Stimulated activated memory B cell treated with anti-CD40 and anti-IgM and Interleukin-4, amounts not matched to agents 10 μg/mL and 1 μg/mL and 100 μg/mL, for 72 hours (primary cell): Measurements from ENCODE around the gene HSPG2.

Experiments used
- ATAC-seq: fragments of 150-1000 bp; cut with Tn5 transposase; 2 replicates; pipeline ENCODE4 v1.10.0; 2021
- H3K27ac Mint-ChIP-seq: one replicate; pipeline ENCODE4 v1.8.0; 2022; ENCODE audit warnings: mild to moderate bottlenecking, mixed read lengths
- H3K27me3 Mint-ChIP-seq: one replicate; pipeline ENCODE4 v1.8.0; 2022; ENCODE audit warnings: mixed read lengths
- H3K36me3 Mint-ChIP-seq: one replicate; pipeline ENCODE4 v1.8.0; 2022; ENCODE audit warnings: mixed read lengths
- H3K4me1 Mint-ChIP-seq: one replicate; pipeline ENCODE4 v1.8.0; 2022; ENCODE audit warnings: mixed read lengths
- H3K4me3 Mint-ChIP-seq: one replicate; pipeline ENCODE4 v1.8.0; 2022; ENCODE audit warnings: mild to moderate bottlenecking, moderate library complexity, mixed read lengths
- H3K9me3 Mint-ChIP-seq: one replicate; pipeline ENCODE4 v1.8.0; 2022; ENCODE audit warnings: mixed read lengths

Gene HSPG2

GRCh38 chr1:21852282-21853130, 84.6 kb downstream of the HSPG2 start:
- H3K4me3 Mint-ChIP-seq = peak overlapping the region; percentile 58

GRCh38 chr1:21851430-21852250, 85.5 kb downstream of the HSPG2 start:
- Mint-ChIP-seq H3K27me3 (no peaks in the 10 kb centered on the region), H3K9me3 (no peaks in the 10 kb centered on the region), H3K27ac (peak overlapping the region; percentile 72), H3K4me3 (peak overlapping the region; percentile 58), H3K36me3 (no peaks in the 10 kb centered on the region), H3K4me1 (peaks cover 7% of the 10 kb centered on the region)
- ATAC-seq = peak; percentile 2

More at GRCh38 chr1:21852282-21853130, 84.6 kb downstream of the HSPG2 start:
- Mint-ChIP-seq H3K36me3 (no peaks in the 10 kb centered on the region), H3K27me3 (no peaks in the 10 kb centered on the region), H3K27ac (peak overlapping the region; percentile 76), H3K9me3 (no peaks in the 10 kb centered on the region), H3K4me1 (peaks cover 9% of the 10 kb centered on the region)
- peak; percentile 91 for ATAC-seq

DNA sequence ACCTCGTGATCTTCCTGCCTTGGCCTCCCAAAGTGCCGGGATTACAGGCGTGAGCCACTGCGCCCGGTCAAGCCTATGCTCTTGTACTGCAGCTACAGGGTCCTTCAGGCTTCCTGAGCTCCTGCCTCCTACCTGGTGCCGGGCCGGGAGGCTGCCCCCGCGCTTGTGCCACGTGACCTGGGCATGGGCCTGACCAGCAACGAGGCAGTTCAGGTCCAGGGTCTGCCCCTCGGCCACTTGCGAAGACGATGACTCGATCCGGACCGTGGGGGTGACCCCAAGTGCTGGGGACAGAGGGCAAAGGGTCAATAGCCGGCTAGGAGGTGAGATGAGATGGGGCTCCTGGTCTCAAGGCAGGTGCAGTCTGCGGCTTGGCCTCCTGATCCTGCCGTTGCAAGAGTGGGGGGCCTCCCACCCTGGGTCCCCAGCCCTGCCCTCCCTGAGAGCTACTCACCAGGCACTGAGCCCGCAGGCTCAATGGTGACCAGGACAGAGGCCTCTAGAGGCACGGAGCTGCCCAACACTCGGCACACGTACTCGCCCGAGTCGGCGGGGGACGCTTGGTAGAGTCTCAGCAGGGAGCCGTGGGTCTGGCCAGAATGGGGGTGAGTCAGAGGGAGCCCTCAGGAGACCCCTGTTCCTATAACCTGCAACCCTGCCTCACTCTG, 87.1 kb downstream of the HSPG2 start:
- no peak for ATAC-seq
- no peak overlapping the region for H3K27ac Mint-ChIP-seq
- no peaks in the 10 kb centered on the region for H3K36me3 Mint-ChIP-seq
- no peaks in the 10 kb centered on the region for H3K9me3 Mint-ChIP-seq
- no peak overlapping the region for H3K4me3 Mint-ChIP-seq
- peaks cover 7% of the 10 kb centered on the region for H3K4me1 Mint-ChIP-seq
- no peaks in the 10 kb centered on the region for H3K27me3 Mint-ChIP-seq

GRCh38 chr1:21848524-21849174, 88.5 kb downstream of the HSPG2 start:
- H3K4me1 Mint-ChIP-seq = peaks cover 7% of the 10 kb centered on the region
- no peak overlapping the region for H3K27ac Mint-ChIP-seq
- H3K4me3 Mint-ChIP-seq = no peak overlapping the region
- no peak for ATAC-seq
- H3K27me3 Mint-ChIP-seq = no peaks in the 10 kb centered on the region
- H3K9me3 Mint-ChIP-seq = no peaks in the 10 kb centered on the region
- no peaks in the 10 kb centered on the region for H3K36me3 Mint-ChIP-seq

- Mint-ChIP-seq H3K4me1 (peaks cover 7% of the 10 kb centered on the region), H3K36me3 (peaks cover 7% of the 10 kb centered on the region), H3K27me3 (no peaks in the 10 kb centered on the region), H3K4me3 (no peak overlapping the region), H3K9me3 (no peaks in the 10 kb centered on the region), H3K27ac (no peak overlapping the region)
- no peak for ATAC-seq
Observed at GRCh38 chr1:21847223-21848205, 89.6 kb downstream of the HSPG2 start.

DNA sequence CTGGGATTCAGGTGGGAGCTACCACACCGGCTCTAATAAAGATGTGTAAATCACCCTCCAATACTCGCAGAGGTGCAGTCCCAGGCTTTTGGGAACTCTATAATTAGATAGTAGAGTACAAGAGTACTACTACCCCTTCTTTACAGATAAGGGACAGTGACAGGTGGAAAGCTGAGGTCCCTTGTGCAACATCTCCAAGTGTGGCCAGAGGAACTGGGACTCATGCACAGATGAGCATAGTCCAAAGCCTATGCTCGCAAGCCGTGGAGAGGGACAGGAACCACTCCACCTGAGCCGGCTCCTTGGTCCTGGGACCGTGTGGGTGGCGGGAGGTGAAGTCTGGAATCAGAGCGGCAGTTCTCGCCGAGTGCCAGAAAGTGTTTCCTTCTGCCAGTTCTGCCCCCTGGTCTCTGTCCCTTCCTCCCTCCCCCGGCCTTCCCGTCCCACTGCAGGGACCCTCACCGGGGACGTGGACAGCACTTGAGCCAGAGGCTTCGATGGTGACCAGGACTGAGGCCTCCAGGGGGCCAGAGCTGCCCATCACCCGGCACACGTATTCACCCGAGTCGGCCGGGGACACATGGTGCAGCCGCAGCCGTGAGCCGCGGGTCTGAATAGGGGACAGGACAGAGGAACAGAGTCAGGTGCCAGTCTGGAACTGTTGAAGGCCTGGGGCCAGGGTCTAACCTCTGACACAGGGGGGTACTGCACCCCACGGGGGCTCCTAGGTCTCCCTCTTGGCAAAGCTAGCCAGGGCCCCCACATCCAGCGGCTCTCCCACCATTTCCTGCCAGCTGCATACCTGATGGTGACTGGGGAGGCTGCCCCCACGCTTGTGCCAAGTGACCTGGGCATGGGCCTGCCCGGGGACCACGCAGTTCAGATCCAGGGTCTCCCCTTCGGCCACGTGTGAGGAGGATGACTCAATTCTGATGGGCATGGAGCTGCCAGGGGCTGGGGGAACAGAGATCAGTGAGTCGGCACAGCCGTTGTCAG, 91.2 kb downstream of the HSPG2 start:
- Mint-ChIP-seq H3K4me3 (no peak overlapping the region), H3K27me3 (no peaks in the 10 kb centered on the region), H3K36me3 (peaks cover 8% of the 10 kb centered on the region), H3K4me1 (no peaks in the 10 kb centered on the region), H3K27ac (no peak overlapping the region), H3K9me3 (no peaks in the 10 kb centered on the region)
- no peak for ATAC-seq

DNA sequence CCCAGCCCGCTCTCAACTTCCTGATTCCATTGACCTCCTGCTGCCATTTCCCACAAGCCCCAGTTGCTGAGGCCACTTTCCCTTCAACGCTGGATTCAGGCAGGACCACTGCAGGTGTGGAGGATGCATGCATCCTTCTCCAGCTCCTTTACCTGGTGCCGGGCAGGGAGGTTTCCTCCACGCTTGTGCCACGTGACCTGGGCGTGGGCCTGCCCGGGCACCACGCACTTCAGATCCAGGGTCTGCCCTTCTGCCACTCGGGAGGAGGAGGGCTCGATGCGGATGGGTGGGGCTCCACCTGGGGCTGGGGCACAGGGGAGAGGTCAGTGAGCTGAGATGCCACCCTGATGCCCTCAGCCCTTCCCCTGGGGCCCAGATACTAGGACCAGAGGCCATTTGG, 93.1 kb downstream of the HSPG2 start:
- Mint-ChIP-seq H3K27me3 (no peaks in the 10 kb centered on the region), H3K36me3 (peaks cover 8% of the 10 kb centered on the region), H3K9me3 (no peaks in the 10 kb centered on the region), H3K27ac (no peak overlapping the region), H3K4me1 (no peaks in the 10 kb centered on the region), H3K4me3 (no peak overlapping the region)
- ATAC-seq = no peak

DNA sequence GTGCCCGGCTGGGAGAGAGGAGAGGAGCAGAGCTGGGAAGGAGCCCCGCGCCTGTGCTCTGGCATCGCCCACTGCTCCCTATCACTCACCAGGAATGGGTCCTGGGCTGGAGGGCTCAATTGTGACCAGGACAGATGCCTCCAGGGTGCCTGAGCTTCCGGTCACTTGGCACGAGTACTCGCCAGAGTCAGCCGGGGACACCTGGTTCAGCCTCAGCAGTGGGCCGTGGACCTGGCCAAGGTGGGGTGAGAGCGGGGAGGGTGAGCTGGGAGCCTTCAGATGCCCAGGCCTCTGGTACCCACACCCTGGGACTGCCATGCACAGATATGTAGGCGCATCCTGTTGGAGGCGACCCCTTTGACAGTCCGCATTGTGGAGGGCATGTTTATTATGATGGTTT, 93.9 kb downstream of the HSPG2 start:
- H3K27ac Mint-ChIP-seq = no peak overlapping the region
- H3K36me3 Mint-ChIP-seq = peaks cover 15% of the 10 kb centered on the region
- H3K4me1 Mint-ChIP-seq = no peaks in the 10 kb centered on the region
- ATAC-seq = no peak
- no peaks in the 10 kb centered on the region for H3K27me3 Mint-ChIP-seq
- no peaks in the 10 kb centered on the region for H3K9me3 Mint-ChIP-seq
- no peak overlapping the region for H3K4me3 Mint-ChIP-seq

GRCh38 chr1:21842606-21843162, 94.4 kb downstream of the HSPG2 start:
- Mint-ChIP-seq H3K9me3 (no peaks in the 10 kb centered on the region), H3K4me3 (no peak overlapping the region), H3K36me3 (peaks cover 16% of the 10 kb centered on the region), H3K27me3 (no peaks in the 10 kb centered on the region), H3K27ac (no peak overlapping the region), H3K4me1 (no peaks in the 10 kb centered on the region)
- ATAC-seq = no peak

GRCh38 chr1:21841852-21842466, 95.2 kb downstream of the HSPG2 start:
- H3K27ac Mint-ChIP-seq = no peak overlapping the region
- no peak for ATAC-seq
- peaks cover 16% of the 10 kb centered on the region for H3K36me3 Mint-ChIP-seq
- no peaks in the 10 kb centered on the region for H3K27me3 Mint-ChIP-seq
- H3K9me3 Mint-ChIP-seq = no peaks in the 10 kb centered on the region
- H3K4me1 Mint-ChIP-seq = no peaks in the 10 kb centered on the region
- no peak overlapping the region for H3K4me3 Mint-ChIP-seq

- H3K4me1 Mint-ChIP-seq = no peaks in the 10 kb centered on the region
- H3K4me3 Mint-ChIP-seq = no peak overlapping the region
- no peak overlapping the region for H3K27ac Mint-ChIP-seq
- peaks cover 16% of the 10 kb centered on the region for H3K36me3 Mint-ChIP-seq
- ATAC-seq = no peak
- H3K27me3 Mint-ChIP-seq = no peaks in the 10 kb centered on the region
- H3K9me3 Mint-ChIP-seq = no peaks in the 10 kb centered on the region
Observed at GRCh38 chr1:21840981-21841380, 96.1 kb downstream of the HSPG2 start.

DNA sequence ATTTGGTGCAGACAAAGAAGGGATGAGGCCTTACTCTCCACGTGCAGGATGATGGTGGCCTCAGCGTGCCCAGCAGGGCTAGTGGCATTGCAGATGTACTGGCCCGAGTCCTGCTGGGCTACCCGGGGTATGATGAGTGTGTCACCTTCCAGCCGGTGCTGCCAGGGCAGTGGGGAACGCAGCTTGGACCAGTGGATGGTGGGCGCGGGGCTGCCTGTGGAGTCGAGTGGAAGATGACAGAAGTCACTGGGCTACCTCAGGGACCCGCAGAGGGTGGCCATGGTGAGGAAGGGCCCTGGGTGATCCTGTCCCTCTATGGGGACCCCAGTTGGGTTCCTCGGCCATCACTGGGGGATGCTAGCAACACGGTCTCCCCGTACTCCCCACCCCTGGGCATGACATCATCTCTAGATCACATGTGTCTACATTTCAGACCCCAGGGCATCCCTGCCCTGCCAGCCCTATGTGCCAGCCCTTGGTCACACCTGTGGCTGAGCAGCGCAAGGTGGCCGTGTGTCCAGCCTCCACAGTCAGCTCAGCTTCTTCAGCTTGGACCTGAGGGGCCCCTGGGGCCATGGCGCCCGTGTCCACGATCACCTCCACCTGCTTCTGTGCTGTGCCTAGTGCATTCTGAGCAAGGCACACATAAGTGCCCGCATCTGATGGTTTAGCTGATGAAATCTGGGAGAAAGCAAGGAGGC, 97.6 kb downstream of the HSPG2 start:
- ATAC-seq = no peak
- Mint-ChIP-seq H3K4me3 (no peak overlapping the region), H3K36me3 (peaks cover 27% of the 10 kb centered on the region), H3K9me3 (no peaks in the 10 kb centered on the region), H3K27me3 (no peaks in the 10 kb centered on the region), H3K27ac (no peak overlapping the region), H3K4me1 (no peaks in the 10 kb centered on the region)
